Prostate gland (tissue), 2 donors: Measurements from ENCODE around the gene SERPINB6.

ENCODE experiments used
- CTCF ChIP-seq, 4 experiments: fragments of 200-600 bp in 2 of 4; fragments of 450-650 bp in 2 of 4; sonication (generic) in 2 of 4; IDR thresholded peaks; 1 replicate in 3 of 4; 2 replicates in 1 of 4; pipeline ENCODE4 v1.5.1; 2016 to 2019; ENCODE audit warnings: antibody characterized with exemption in 4 of 4, mild to moderate bottlenecking in 2 of 4, moderate library complexity in 2 of 4
- POLR2A ChIP-seq: fragments of 450-650 bp; IDR thresholded peaks from one replicate; pipeline ENCODE4 v1.6.1; 2016; ENCODE audit warnings: antibody characterized with exemption, mild to moderate bottlenecking
- POLR2AphosphoS5 ChIP-seq: sonication (generic); formaldehyde crosslinking; IDR thresholded peaks from one replicate; pipeline ENCODE4 v1.6.1; 2017; ENCODE audit warnings: antibody characterized with exemption

GRCh38 chr6:2949121-2949520, 22.2 kb downstream of the SERPINB6 start:
- TF ChIP-seq POLR2A = no peak
- TF ChIP-seq CTCF (IDR thresholded peaks at IDR 0.05) = no peak
- TF ChIP-seq POLR2AphosphoS5 = no peak
